Osteoblast (primary cell): Measurements from ENCODE around the gene COLEC12. TPM values are rescaled to one million over a fixed set of nuclear protein-coding genes. Genes with fewer than 3 reads are reported as not detected.

Experiments used
- DNase-seq: peaks from one replicate; pipeline ENCODE4 v3.0.0; 2011; ENCODE audit warnings: low spot score, mixed read lengths; ENCODE audit not compliant: insufficient read length; ENCODE audit errors: missing footprints
- H2AFZ ChIP-seq: 2 replicates; pipeline ENCODE4 v1.6.0; 2011; ENCODE audit warnings: mild to moderate bottlenecking, low read length
- H3K27ac ChIP-seq: 2 replicates; pipeline ENCODE4 v1.5.1; 2011; ENCODE audit warnings: mild to moderate bottlenecking, low read depth, low read length, moderate library complexity
- H3K27me3 ChIP-seq: 2 replicates; pipeline ENCODE4 v1.6.0; 2012; ENCODE audit warnings: mild to moderate bottlenecking, control low read depth, inconsistent platforms, low read length, moderate library complexity; ENCODE audit not compliant: insufficient read depth
- H3K36me3 ChIP-seq: 2 replicates; pipeline ENCODE4 v1.5.1; 2011; ENCODE audit warnings: mild to moderate bottlenecking, low read length, control low read depth, moderate library complexity; ENCODE audit not compliant: insufficient read depth
- H3K4me1 ChIP-seq: 2 replicates; pipeline ENCODE4 v1.5.1; 2011; ENCODE audit warnings: mild to moderate bottlenecking, low read length, control low read depth, moderate library complexity; ENCODE audit not compliant: insufficient read depth
- H3K4me2 ChIP-seq: 2 replicates; pipeline ENCODE4 v1.6.0; 2011; ENCODE audit warnings: mild to moderate bottlenecking, low read length; ENCODE audit not compliant: insufficient read depth
- H3K4me3 ChIP-seq: fragments of 200-600 bp; sonication (generic); 3 replicates; pipeline ENCODE4 v1.5.1; 2012; ENCODE audit warnings: mild to moderate bottlenecking, low read length, inconsistent platforms; ENCODE audit not compliant: insufficient read depth
- H3K79me2 ChIP-seq: 2 replicates; pipeline ENCODE4 v1.6.0; 2012; ENCODE audit warnings: mild to moderate bottlenecking, low read length, control low read depth, inconsistent platforms; ENCODE audit not compliant: insufficient read depth
- H3K9me3 ChIP-seq: 2 replicates; pipeline ENCODE4 v1.5.1; 2011; ENCODE audit warnings: low read depth, low read length, control low read depth
- H4K20me1 ChIP-seq: 2 replicates; pipeline ENCODE4 v1.6.0; 2012; ENCODE audit warnings: mild to moderate bottlenecking, low read length, control low read depth; ENCODE audit not compliant: insufficient read depth
- total RNA-seq: library from RNA; depleted of rRNA; stranded (reverse); fragments of >200 nt; gene quantifications from 2 replicates; pipeline ENCODE4 v1.2.3, GENCODE V29; 2012
- TF ChIP-seq, protein P1 (sequence below): IDR thresholded peaks from 2 replicates; pipeline ENCODE4 v1.5.1; 2011; ENCODE audit warnings: mild to moderate bottlenecking, low read depth, low read length, moderate library complexity; ENCODE audit errors: extremely low read depth

COLEC12 gene
- total RNA-seq, 1 donor = 38.0 TPM

- Histone ChIP-seq H3K27me3 (no peaks in the 10 kb centered on the region), H3K4me2 (no peak overlapping the region), H2AFZ (no peak overlapping the region), H3K79me2 (no peaks in the 10 kb centered on the region), H3K27ac (no peak overlapping the region), H3K9me3 (no peaks in the 10 kb centered on the region), H4K20me1 (no peaks in the 10 kb centered on the region), H3K4me1 (no peaks in the 10 kb centered on the region), H3K36me3 (peaks cover 3% of the 10 kb centered on the region), H3K4me3 (no peak overlapping the region)
- DNase-seq = no peak
- TF ChIP-seq, protein P1, sequence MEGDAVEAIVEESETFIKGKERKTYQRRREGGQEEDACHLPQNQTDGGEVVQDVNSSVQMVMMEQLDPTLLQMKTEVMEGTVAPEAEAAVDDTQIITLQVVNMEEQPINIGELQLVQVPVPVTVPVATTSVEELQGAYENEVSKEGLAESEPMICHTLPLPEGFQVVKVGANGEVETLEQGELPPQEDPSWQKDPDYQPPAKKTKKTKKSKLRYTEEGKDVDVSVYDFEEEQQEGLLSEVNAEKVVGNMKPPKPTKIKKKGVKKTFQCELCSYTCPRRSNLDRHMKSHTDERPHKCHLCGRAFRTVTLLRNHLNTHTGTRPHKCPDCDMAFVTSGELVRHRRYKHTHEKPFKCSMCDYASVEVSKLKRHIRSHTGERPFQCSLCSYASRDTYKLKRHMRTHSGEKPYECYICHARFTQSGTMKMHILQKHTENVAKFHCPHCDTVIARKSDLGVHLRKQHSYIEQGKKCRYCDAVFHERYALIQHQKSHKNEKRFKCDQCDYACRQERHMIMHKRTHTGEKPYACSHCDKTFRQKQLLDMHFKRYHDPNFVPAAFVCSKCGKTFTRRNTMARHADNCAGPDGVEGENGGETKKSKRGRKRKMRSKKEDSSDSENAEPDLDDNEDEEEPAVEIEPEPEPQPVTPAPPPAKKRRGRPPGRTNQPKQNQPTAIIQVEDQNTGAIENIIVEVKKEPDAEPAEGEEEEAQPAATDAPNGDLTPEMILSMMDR = no peak
Measured at GRCh38 chr18:340044-340443, 160.5 kb downstream of the COLEC12 start.

DNA sequence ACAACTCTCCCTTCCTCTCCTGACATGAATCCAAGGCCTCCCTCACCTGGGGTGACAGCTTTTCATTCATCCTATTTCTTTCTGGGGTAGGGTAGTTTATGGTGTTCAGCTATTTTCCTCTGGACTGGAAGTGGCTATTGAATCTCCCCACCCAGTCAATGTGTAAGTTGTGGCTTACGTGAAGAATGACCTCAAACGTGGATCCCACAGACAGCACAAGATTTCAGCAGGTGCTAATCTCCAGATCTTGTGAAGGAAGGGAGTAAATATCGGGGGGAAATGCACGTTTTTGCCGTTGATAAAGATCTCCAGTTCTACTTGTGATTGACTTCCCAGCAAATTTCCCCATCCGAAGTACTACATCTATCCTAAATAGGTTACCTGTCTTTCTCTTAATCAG lies 161.3 kb downstream of the COLEC12 start:
- Histone ChIP-seq H4K20me1 (no peaks in the 10 kb centered on the region), H3K4me3 (no peak overlapping the region), H3K9me3 (no peaks in the 10 kb centered on the region), H3K4me1 (no peaks in the 10 kb centered on the region), H3K27me3 (no peaks in the 10 kb centered on the region), H2AFZ (no peak overlapping the region), H3K36me3 (no peaks in the 10 kb centered on the region), H3K79me2 (no peaks in the 10 kb centered on the region), H3K27ac (no peak overlapping the region), H3K4me2 (no peak overlapping the region)
- no peak for DNase-seq
- TF ChIP-seq, protein P1 = no peak

DNA sequence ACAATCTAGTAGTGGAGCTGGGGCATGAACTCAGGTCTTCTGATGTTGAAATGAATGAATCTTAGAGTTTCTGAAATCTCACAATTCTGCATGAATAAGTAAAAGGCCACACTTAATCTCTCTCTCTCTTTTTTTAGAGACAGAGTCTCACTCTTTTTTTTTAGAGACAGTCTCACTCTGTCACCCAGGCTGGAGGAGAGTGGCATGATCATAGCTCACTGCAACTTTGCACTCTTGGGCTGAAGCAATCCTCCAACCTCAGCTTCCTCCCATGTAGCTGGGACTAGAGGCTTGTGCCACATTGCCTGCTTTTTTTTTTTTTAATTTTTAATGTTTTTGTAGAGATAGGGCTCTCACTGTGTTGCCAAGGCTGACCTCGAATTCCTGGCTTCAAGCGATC lies 163.8 kb downstream of the COLEC12 start:
- Histone ChIP-seq H3K79me2 (no peaks in the 10 kb centered on the region), H3K4me1 (peaks cover 5% of the 10 kb centered on the region)

DNA sequence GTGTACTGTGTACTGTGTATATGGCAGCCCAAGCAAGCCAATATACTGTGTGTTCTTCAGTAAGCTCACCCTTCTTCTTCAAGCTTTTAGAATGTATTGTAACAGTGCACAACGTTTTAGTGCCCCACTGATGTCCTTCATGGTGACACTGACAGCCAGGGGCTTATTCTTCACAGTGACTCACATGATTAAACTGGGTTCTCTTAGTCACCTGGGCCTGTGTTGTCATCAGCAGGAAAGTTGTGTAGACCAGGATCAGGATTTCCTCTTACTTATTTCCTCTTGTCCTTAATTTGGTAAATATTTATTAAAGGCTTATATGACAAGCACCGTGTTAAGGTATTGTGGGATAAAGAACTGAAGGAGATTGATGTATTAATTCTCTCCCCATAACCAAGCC lies 164.8 kb downstream of the COLEC12 start:
- Histone ChIP-seq H3K4me1 (peaks cover 12% of the 10 kb centered on the region), H3K27ac (no peak overlapping the region), H3K4me3 (no peak overlapping the region), H3K9me3 (no peaks in the 10 kb centered on the region), H4K20me1 (no peaks in the 10 kb centered on the region), H2AFZ (no peak overlapping the region), H3K36me3 (peaks cover 5% of the 10 kb centered on the region), H3K27me3 (no peaks in the 10 kb centered on the region), H3K79me2 (no peaks in the 10 kb centered on the region), H3K4me2 (no peak overlapping the region)
- TF ChIP-seq, protein P1 = no peak
- DNase-seq = no peak

More for the DNA sequence above, 163.8 kb downstream of the COLEC12 start:
- Histone ChIP-seq H3K4me2 (no peak overlapping the region), H3K36me3 (peaks cover 5% of the 10 kb centered on the region), H3K9me3 (no peaks in the 10 kb centered on the region), H3K27ac (no peak overlapping the region), H4K20me1 (no peaks in the 10 kb centered on the region), H3K4me3 (no peak overlapping the region), H2AFZ (no peak overlapping the region), H3K27me3 (no peaks in the 10 kb centered on the region)
- TF ChIP-seq, protein P1 = no peak
- no peak for DNase-seq
